Amniotic stem cell (primary cell): ENCODE data around the gene IGF2BP3.

ENCODE experiments used
- DNase-seq: peaks from one replicate; lab custom pipeline; 2025; lab: John Stamatoyannopoulos, UW

IGF2BP3 gene

DNA sequence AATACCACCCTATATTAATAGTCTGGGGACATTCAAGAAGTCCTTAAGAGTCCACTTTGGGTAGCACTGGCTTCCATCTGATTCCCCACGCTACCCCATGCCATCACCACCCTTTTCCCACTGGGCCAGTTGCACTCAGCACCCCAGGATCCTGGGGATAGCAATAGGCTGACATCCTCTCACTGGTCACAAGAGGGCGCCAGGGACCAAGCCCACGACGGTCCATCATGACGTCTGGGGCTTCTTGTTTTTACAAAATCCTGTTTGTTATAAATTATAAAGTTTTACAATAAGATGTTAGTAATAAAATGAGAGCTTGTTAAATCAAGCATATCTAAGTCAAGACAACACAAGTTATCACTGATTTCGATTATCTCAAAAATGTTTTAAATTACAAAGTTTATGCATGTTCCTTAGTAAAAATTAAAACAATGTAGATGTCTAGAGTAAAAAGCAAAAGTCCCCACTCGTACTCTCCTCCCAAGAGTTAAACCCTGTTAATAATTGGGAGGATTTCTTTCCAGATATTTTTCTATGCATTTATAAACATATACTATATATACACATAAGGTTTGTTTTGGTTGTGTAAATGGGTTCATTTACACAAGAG is 208.3 kb downstream of the IGF2BP3 start:
- DNase-seq, result peak; percentile 62

GRCh38 chr7:23260371-23260770 is 209.9 kb downstream of the IGF2BP3 start:
- no peak for DNase-seq
